Mesenchymal stem cell (in vitro differentiated cells and primary cell): ENCODE measurements around the gene ZNF322.
A peak's percentile ranks its signal among the peaks of the same experiment; 100 is the strongest.

Source experiments
- DNase-seq: peaks from one replicate; pipeline ENCODE4 v3.0.0-alpha.2; 2013
- H2AFZ ChIP-seq: one replicate; pipeline ENCODE4 v1.6.1; 2013; ENCODE audit warnings: low read depth, mild to moderate bottlenecking, control low read depth, inconsistent platforms, low read length, moderate library complexity
- H2AK5ac ChIP-seq: 2 replicates; pipeline ENCODE4 v1.6.1; 2013; ENCODE audit warnings: low read length, moderate library complexity, mild to moderate bottlenecking, inconsistent platforms; ENCODE audit not compliant: severe bottlenecking
- H2BK120ac ChIP-seq: one replicate; pipeline ENCODE4 v1.6.1; 2013; ENCODE audit warnings: low read depth, mild to moderate bottlenecking, inconsistent platforms, low read length, moderate library complexity
- H2BK12ac ChIP-seq, 2 experiments: one replicate each; pipeline ENCODE4 v1.6.1; 2013; ENCODE audit warnings: inconsistent platforms in 2 of 2, low read length in 2 of 2, mild to moderate bottlenecking in 2 of 2, moderate library complexity in 2 of 2, control low read depth in 1 of 2
- H2BK15ac ChIP-seq: one replicate; pipeline ENCODE4 v1.6.1; 2013; ENCODE audit warnings: mild to moderate bottlenecking, low read depth, inconsistent platforms; ENCODE audit not compliant: poor library complexity, severe bottlenecking
- H2BK5ac ChIP-seq: 2 replicates; pipeline ENCODE4 v1.6.1; 2013; ENCODE audit warnings: low read depth, mild to moderate bottlenecking, low read length, control low read depth, inconsistent platforms; ENCODE audit not compliant: poor library complexity, severe bottlenecking
- H3K14ac ChIP-seq, 2 experiments: one replicate each; pipeline ENCODE4 v1.6.1; 2013; ENCODE audit warnings: inconsistent platforms in 2 of 2, low read length in 2 of 2, control low read depth in 1 of 2, mild to moderate bottlenecking in 1 of 2, moderate library complexity in 1 of 2
- H3K18ac ChIP-seq, 2 experiments: one replicate each; pipeline ENCODE4 v1.6.1; 2013; ENCODE audit warnings: inconsistent platforms in 2 of 2, low read length in 2 of 2, control low read depth in 1 of 2, low read depth in 1 of 2, mild to moderate bottlenecking in 1 of 2
- H3K23ac ChIP-seq, 2 experiments: one replicate each; pipeline ENCODE4 v1.6.1; 2013; ENCODE audit warnings: inconsistent platforms in 2 of 2, low read length in 2 of 2, mild to moderate bottlenecking in 2 of 2, moderate library complexity in 2 of 2, control low read depth in 1 of 2
- H3K27ac ChIP-seq: 2 replicates; pipeline ENCODE4 v1.5.1; 2013; ENCODE audit warnings: mild to moderate bottlenecking, moderate library complexity, low read length, control low read depth, inconsistent platforms; ENCODE audit not compliant: poor library complexity, severe bottlenecking
- H3K27me3 ChIP-seq, 2 experiments: 2 replicates each; pipeline versions ENCODE4 v1.6.1 to v1.7.0; 2013; ENCODE audit warnings: low read length in 2 of 2, mild to moderate bottlenecking in 2 of 2, moderate library complexity in 2 of 2, control low read depth in 1 of 2, inconsistent platforms in 1 of 2; ENCODE audit not compliant: control insufficient read depth in 1 of 2, insufficient read depth in 1 of 2
- H3K36me3 ChIP-seq, 2 experiments: 2 replicates each; pipeline versions ENCODE4 v1.6.1 to v1.7.0; 2013; ENCODE audit warnings: low read length in 2 of 2, control low read depth in 1 of 2, inconsistent platforms in 1 of 2, low read depth in 1 of 2, mild to moderate bottlenecking in 1 of 2; ENCODE audit not compliant: insufficient read depth in 2 of 2, control insufficient read depth in 1 of 2
- H3K4ac ChIP-seq, 2 experiments: one replicate each; pipeline ENCODE4 v1.6.1; 2013; ENCODE audit warnings: inconsistent platforms in 2 of 2, low read length in 2 of 2, mild to moderate bottlenecking in 2 of 2, moderate library complexity in 2 of 2, control low read depth in 1 of 2, low read depth in 1 of 2
- H3K4me1 ChIP-seq: 2 replicates; pipeline ENCODE4 v1.6.1; 2013; ENCODE audit warnings: low read depth, low read length, control low read depth; ENCODE audit not compliant: control insufficient read depth, insufficient read depth
- H3K4me2 ChIP-seq: 2 replicates; pipeline ENCODE4 v1.6.1; 2013; ENCODE audit warnings: low read length, mild to moderate bottlenecking, inconsistent platforms; ENCODE audit not compliant: poor library complexity, severe bottlenecking
- H3K4me3 ChIP-seq, 2 experiments: 2 replicates each; pipeline versions ENCODE4 v1.5.1 to v1.7.0; 2013; ENCODE audit warnings: low read length in 2 of 2, mild to moderate bottlenecking in 2 of 2, control low read depth in 1 of 2, low read depth in 1 of 2; ENCODE audit not compliant: insufficient read depth in 1 of 2
- H3K79me1 ChIP-seq: replicated peaks from 2 replicates; pipeline ENCODE4 v1.6.1; 2013; ENCODE audit warnings: mild to moderate bottlenecking, control low read depth, low read length, inconsistent platforms; ENCODE audit not compliant: poor library complexity, severe bottlenecking
- H3K9ac ChIP-seq: 2 replicates; pipeline ENCODE4 v1.7.0; 2013; ENCODE audit warnings: mild to moderate bottlenecking, low read length, moderate library complexity
- H3K9me3 ChIP-seq: 2 replicates; pipeline ENCODE4 v1.7.0; 2013; ENCODE audit warnings: mild to moderate bottlenecking, low read length; ENCODE audit not compliant: control insufficient read depth
- H4K8ac ChIP-seq: one replicate; pipeline ENCODE4 v1.6.1; 2013; ENCODE audit warnings: inconsistent platforms, mild to moderate bottlenecking, low read length, moderate library complexity
- H4K91ac ChIP-seq: one replicate; pipeline ENCODE4 v1.6.1; 2013; ENCODE audit warnings: mild to moderate bottlenecking, low read length, inconsistent platforms
- WGBS: methylation state at CpG from one replicate; pipeline ENCODE4 v1.1.7; 2013; ENCODE audit warnings: mixed read lengths; 5-methylcytosine and 5-hydroxymethylcytosine counted together

ZNF322 gene

GRCh38 chr6:26640806-26641205, 18.7 kb downstream of the ZNF322 start:
- Histone ChIP-seq H2BK5ac (no peak overlapping the region), H4K91ac (no peak overlapping the region), H3K4me3 (peak overlapping the region in 1 of 2 experiments; percentile 61), H3K14ac (no peak overlapping the region), H3K36me3 (peaks cover 26 to 73% of the 10 kb centered on the region in 2 experiments), H3K4me2 (no peak overlapping the region), H3K27ac (no peak overlapping the region), H3K27me3 (no peaks in the 10 kb centered on the region), H2BK120ac (no peak overlapping the region), H2AK5ac (no peak overlapping the region), H3K4me1 (no peaks in the 10 kb centered on the region), H3K23ac (no peak overlapping the region), H3K9ac (no peak overlapping the region), H3K79me1 (peaks cover 34% of the 10 kb centered on the region), H3K18ac (no peak overlapping the region), H2BK15ac (no peak overlapping the region), H2AFZ (no peak overlapping the region), H3K4ac (no peak overlapping the region), H4K8ac (no peak overlapping the region), H2BK12ac (no peak overlapping the region), H3K9me3 (peaks cover 75% of the 10 kb centered on the region)
- DNase-seq = no peak
- 83% methylated on average over 1 of the region's 2 CpGs for WGBS

- Histone ChIP-seq H2BK15ac (no peak overlapping the region), H3K4me3 (no peak overlapping the region), H3K18ac (no peak overlapping the region), H2BK120ac (no peak overlapping the region), H3K36me3 (peaks cover 8 to 20% of the 10 kb centered on the region in 2 experiments), H3K79me1 (no peaks in the 10 kb centered on the region), H3K23ac (no peak overlapping the region), H4K91ac (no peak overlapping the region), H3K27ac (no peak overlapping the region), H3K4ac (no peak overlapping the region), H3K27me3 (no peaks in the 10 kb centered on the region), H3K9me3 (peaks cover 75% of the 10 kb centered on the region), H3K9ac (no peak overlapping the region), H3K14ac (no peak overlapping the region), H2BK12ac (no peak overlapping the region), H2AK5ac (no peak overlapping the region), H3K4me2 (no peak overlapping the region), H2AFZ (no peak overlapping the region), H2BK5ac (no peak overlapping the region), H3K4me1 (no peaks in the 10 kb centered on the region), H4K8ac (no peak overlapping the region)
- no peak for DNase-seq
- WGBS = 33% methylated on average over 1 of the region's 1 CpG
Observed at GRCh38 chr6:26629359-26629758, 30.2 kb downstream of the ZNF322 start.

DNA sequence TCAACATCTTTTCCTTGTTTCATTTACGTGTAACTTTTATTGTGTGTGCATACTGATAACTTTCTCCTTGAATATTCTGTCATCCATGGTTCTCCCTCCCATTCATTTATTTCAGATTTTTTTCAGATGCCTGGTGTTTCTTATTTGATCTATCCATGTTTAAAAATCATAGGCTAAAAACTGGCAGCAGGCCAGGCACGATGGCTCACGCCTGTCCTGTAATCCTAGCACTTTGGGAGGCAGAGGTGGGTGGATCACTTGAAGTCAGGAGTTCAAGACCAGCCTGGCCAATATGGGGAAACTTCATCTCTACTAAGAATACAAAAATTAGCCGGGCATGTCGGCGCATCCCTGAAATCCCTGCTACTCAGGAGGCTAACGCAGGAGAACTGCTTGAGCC, 31.7 kb downstream of the ZNF322 start:
- no peak overlapping the region for H3K4me3 ChIP-seq
- no peak overlapping the region for H3K27ac ChIP-seq
- H3K14ac ChIP-seq = no peak overlapping the region
- H3K79me1 ChIP-seq = no peaks in the 10 kb centered on the region
- peaks cover 5 to 7% of the 10 kb centered on the region in 2 experiments for H3K36me3 ChIP-seq
- no peak overlapping the region for H4K8ac ChIP-seq
- H4K91ac ChIP-seq = no peak overlapping the region
- H2BK12ac ChIP-seq = no peak overlapping the region
- WGBS = 91% methylated on average over 7 of the region's 7 CpGs
- H3K4me2 ChIP-seq = no peak overlapping the region
- H2AFZ ChIP-seq = no peak overlapping the region
- no peaks in the 10 kb centered on the region for H3K27me3 ChIP-seq
- H2BK120ac ChIP-seq = no peak overlapping the region
- H3K4ac ChIP-seq = no peak overlapping the region
- H3K9me3 ChIP-seq = peaks cover 65% of the 10 kb centered on the region
- H3K4me1 ChIP-seq = no peaks in the 10 kb centered on the region
- H3K9ac ChIP-seq = no peak overlapping the region
- no peak overlapping the region for H3K18ac ChIP-seq
- H3K23ac ChIP-seq = no peak overlapping the region
- DNase-seq = no peak
- H2BK15ac ChIP-seq = no peak overlapping the region
- H2AK5ac ChIP-seq = no peak overlapping the region
- H2BK5ac ChIP-seq = no peak overlapping the region

- Histone ChIP-seq H2BK15ac (no peak overlapping the region), H3K27me3 (no peaks in the 10 kb centered on the region), H4K91ac (no peak overlapping the region), H2AK5ac (no peak overlapping the region), H2AFZ (no peak overlapping the region), H2BK120ac (no peak overlapping the region), H3K4me2 (no peak overlapping the region), H3K27ac (no peak overlapping the region), H3K36me3 (no peaks in the 10 kb centered on the region), H3K9ac (no peak overlapping the region), H3K23ac (no peak overlapping the region), H3K14ac (no peak overlapping the region), H3K4me1 (no peaks in the 10 kb centered on the region), H4K8ac (no peak overlapping the region), H2BK5ac (no peak overlapping the region), H3K9me3 (peaks cover 54% of the 10 kb centered on the region), H2BK12ac (no peak overlapping the region), H3K4ac (no peak overlapping the region), H3K79me1 (no peaks in the 10 kb centered on the region), H3K4me3 (no peak overlapping the region), H3K18ac (no peak overlapping the region)
- WGBS = 89% methylated on average over 1 of the region's 1 CpG
- no peak for DNase-seq
Observed at GRCh38 chr6:26624557-26624956, 35.0 kb downstream of the ZNF322 start.
